ENCODE data around the gene HTT-AS. TPM values are rescaled to one million over a fixed set of nuclear protein-coding genes. Genes with fewer than 3 reads are reported as not detected.

HTT-AS gene
- total RNA-seq, 1 experiment from 2014 or later = not detected

- Mint-ChIP-seq H3K4me1 (ENCODE audit: low read depth, unreplicated experiment) (no peaks in the 10 kb centered on the region), H3K27me3 (ENCODE audit: unreplicated experiment) (peaks cover 43% of the 10 kb centered on the region), H3K9me3 (ENCODE audit: low read depth, unreplicated experiment) (peaks cover 2% of the 10 kb centered on the region), H3K36me3 (ENCODE audit: insufficient read depth, unreplicated experiment) (no peaks in the 10 kb centered on the region), H3K4me3 (ENCODE audit: low read depth, unreplicated experiment) (no peak overlapping the region), H3K27ac (ENCODE audit: unreplicated experiment) (no peak overlapping the region)
- TF ChIP-seq, protein P1, sequence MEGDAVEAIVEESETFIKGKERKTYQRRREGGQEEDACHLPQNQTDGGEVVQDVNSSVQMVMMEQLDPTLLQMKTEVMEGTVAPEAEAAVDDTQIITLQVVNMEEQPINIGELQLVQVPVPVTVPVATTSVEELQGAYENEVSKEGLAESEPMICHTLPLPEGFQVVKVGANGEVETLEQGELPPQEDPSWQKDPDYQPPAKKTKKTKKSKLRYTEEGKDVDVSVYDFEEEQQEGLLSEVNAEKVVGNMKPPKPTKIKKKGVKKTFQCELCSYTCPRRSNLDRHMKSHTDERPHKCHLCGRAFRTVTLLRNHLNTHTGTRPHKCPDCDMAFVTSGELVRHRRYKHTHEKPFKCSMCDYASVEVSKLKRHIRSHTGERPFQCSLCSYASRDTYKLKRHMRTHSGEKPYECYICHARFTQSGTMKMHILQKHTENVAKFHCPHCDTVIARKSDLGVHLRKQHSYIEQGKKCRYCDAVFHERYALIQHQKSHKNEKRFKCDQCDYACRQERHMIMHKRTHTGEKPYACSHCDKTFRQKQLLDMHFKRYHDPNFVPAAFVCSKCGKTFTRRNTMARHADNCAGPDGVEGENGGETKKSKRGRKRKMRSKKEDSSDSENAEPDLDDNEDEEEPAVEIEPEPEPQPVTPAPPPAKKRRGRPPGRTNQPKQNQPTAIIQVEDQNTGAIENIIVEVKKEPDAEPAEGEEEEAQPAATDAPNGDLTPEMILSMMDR (IDR thresholded peaks at IDR 0.05; ENCODE audit: unreplicated experiment) = no peak
- CTCF ChIA-PET = interaction anchor here (0.6 kb wide), 1 partner anchor 53 kb away, joined by 3 read pairs; no protein-coding TSS in a partner anchor
- intact Hi-C loops (cut with micrococcal nuclease; ENCODE audit: unreplicated experiment) = no loop called here
- DNase-seq = no peak
- no TSS peak for BruUV-seq (replicated peaks)
Measured at GRCh38 chr4:3022112-3022511, 52.2 kb downstream of the HTT-AS start.

GRCh38 chr4:3021627-3022026, 52.7 kb downstream of the HTT-AS start:
- Mint-ChIP-seq H3K27ac (ENCODE audit: unreplicated experiment) (no peak overlapping the region), H3K4me1 (ENCODE audit: low read depth, unreplicated experiment) (no peaks in the 10 kb centered on the region), H3K36me3 (ENCODE audit: insufficient read depth, unreplicated experiment) (no peaks in the 10 kb centered on the region), H3K9me3 (ENCODE audit: low read depth, unreplicated experiment) (peaks cover 2% of the 10 kb centered on the region), H3K4me3 (ENCODE audit: low read depth, unreplicated experiment) (no peak overlapping the region), H3K27me3 (ENCODE audit: unreplicated experiment) (peaks cover 43% of the 10 kb centered on the region)
- BruUV-seq (replicated peaks) = no TSS peak
- intact Hi-C loops (cut with micrococcal nuclease; ENCODE audit: unreplicated experiment) = no loop called here
- TF ChIP-seq, protein P1 (IDR thresholded peaks at IDR 0.05; ENCODE audit: unreplicated experiment) = no peak
- CTCF ChIA-PET = interaction anchor here (0.6 kb wide), 1 partner anchor 54 kb away, joined by 3 read pairs; no protein-coding TSS in a partner anchor
- DNase-seq = no peak

DNA sequence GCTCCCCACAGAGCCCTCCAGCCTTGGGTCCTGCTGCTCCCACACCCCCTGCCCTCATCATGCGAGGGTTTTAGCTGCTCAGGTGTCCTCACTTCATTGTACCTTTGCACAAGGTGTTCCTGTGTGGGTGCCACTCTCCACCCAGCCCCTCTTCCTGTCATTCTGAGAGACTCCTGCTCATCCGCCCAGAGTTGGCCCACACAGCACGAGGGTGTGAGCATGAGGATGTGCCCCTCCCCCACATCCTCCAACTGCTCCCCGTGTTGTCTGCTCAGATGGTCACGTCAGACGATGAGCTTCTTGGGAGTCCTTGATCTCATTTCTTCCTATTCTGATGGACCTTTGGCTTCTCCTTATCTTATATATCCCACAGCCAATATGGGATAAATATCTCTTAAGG, 53.2 kb downstream of the HTT-AS start:
- intact Hi-C loops (cut with micrococcal nuclease; ENCODE audit: unreplicated experiment) = no loop called here
- BruUV-seq (replicated peaks) = no TSS peak
- H3K4me3 Mint-ChIP-seq (ENCODE audit: low read depth, unreplicated experiment) = no peak overlapping the region
- peaks cover 43% of the 10 kb centered on the region for H3K27me3 Mint-ChIP-seq (ENCODE audit: unreplicated experiment)
- H3K4me1 Mint-ChIP-seq (ENCODE audit: low read depth, unreplicated experiment) = no peaks in the 10 kb centered on the region
- H3K9me3 Mint-ChIP-seq (ENCODE audit: low read depth, unreplicated experiment) = peaks cover 2% of the 10 kb centered on the region
- H3K27ac Mint-ChIP-seq (ENCODE audit: unreplicated experiment) = no peak overlapping the region
- TF ChIP-seq, protein P1 (IDR thresholded peaks at IDR 0.05; ENCODE audit: unreplicated experiment) = no peak
- H3K36me3 Mint-ChIP-seq (ENCODE audit: insufficient read depth, unreplicated experiment) = no peaks in the 10 kb centered on the region
- CTCF ChIA-PET = no interaction called here
- DNase-seq = no peak

DNA sequence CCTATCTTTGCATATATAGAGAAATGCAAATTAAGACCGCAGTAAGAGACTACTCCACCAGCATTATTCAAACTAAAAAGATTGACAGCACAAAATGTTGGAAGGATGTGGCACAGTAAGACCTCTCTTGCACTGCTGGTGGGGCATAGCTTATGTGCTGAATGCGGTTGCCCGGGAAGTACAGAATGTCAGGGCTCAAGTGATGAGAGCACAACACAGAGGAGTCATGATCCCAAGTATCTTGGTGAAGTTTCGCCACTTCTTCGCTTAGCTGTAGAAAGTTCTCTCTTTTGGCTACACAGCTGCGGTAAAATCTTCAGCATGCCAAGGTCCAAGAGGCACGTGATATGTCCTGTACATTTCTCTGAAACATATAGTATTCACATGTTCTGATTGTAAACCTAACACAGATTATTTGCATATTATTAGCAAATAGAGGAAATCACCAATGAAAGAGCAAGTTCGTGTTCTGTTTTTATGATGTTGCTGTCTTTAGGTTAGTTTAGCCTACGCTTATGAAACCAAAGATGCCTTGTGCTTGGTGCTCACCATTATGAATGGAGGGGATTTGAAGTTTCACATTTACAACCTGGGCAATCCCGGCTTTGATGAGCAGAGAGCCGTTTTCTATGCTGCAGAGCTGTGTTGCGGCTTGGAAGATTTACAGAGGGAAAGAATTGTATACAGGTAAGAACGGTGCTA, 55.0 kb downstream of the HTT-AS start:
- CTCF ChIA-PET = no interaction called here
- no TSS peak for BruUV-seq (replicated peaks)
- DNase-seq = no peak
- H3K36me3 Mint-ChIP-seq (ENCODE audit: insufficient read depth, unreplicated experiment) = no peaks in the 10 kb centered on the region
- no peak overlapping the region for H3K4me3 Mint-ChIP-seq (ENCODE audit: low read depth, unreplicated experiment)
- H3K9me3 Mint-ChIP-seq (ENCODE audit: low read depth, unreplicated experiment) = peaks cover 2% of the 10 kb centered on the region
- H3K27ac Mint-ChIP-seq (ENCODE audit: unreplicated experiment) = no peak overlapping the region
- TF ChIP-seq, protein P1 (IDR thresholded peaks at IDR 0.05; ENCODE audit: unreplicated experiment) = no peak
- H3K4me1 Mint-ChIP-seq (ENCODE audit: low read depth, unreplicated experiment) = no peaks in the 10 kb centered on the region
- intact Hi-C loops (cut with micrococcal nuclease; ENCODE audit: unreplicated experiment) = no loop called here
- H3K27me3 Mint-ChIP-seq (ENCODE audit: unreplicated experiment) = peaks cover 43% of the 10 kb centered on the region
